DOHH2 (cell line): ENCODE results near the gene CBX6.

ENCODE experiments used
- CTCF ChIP-seq: fragments of 200-600 bp; sonication (generic); IDR thresholded peaks from one replicate; pipeline ENCODE4 v1.5.1; 2014; ENCODE audit warnings: antibody characterized with exemption, mild to moderate bottlenecking, low read depth, low read length; ENCODE audit not compliant: poor library complexity, severe bottlenecking
- EZH2phosphoT487 ChIP-seq: fragments of 200-600 bp; sonication (generic); IDR thresholded peaks from 2 replicates; pipeline ENCODE4 v1.6.1; 2017; ENCODE audit warnings: borderline replicate concordance, mild to moderate bottlenecking, antibody characterized with exemption, low read length, moderate library complexity, mixed read lengths

- TF ChIP-seq EZH2phosphoT487 (no peak), CTCF (no peak)
These were observed 30.8 kb downstream of the CBX6 start for GRCh38 chr22:38841211-38841610.
